Endothelial cell of umbilical vein (primary cell): Measurements from ENCODE around the gene RANBP17. TPM values are rescaled to one million over a fixed set of nuclear protein-coding genes. Genes with fewer than 3 reads are reported as not detected.

Experiments
- BruUV-seq: library from RNA; stranded (reverse); fragments of 400-500 nt; replicated peaks from 2 replicates; lab custom pipeline; 2021; lab: Mats Ljungman, UMichigan
- CTCF ChIA-PET: fragments of 300-600, 350-600 bp; sonication (Branson Sonifier 250); formaldehyde crosslinking; loops from one replicate; lab custom pipeline; 2021; ENCODE audit warnings: antibody characterized with exemption, inconsistent platforms; lab: Charles Lee
- POLR2A ChIA-PET: fragments of 300-600, 350-600 bp; sonication (Branson Sonifier 250); formaldehyde crosslinking; loops from one replicate; lab custom pipeline; 2021; ENCODE audit warnings: antibody characterized with exemption, inconsistent platforms; lab: Charles Lee
- DNase-seq: peaks from one replicate; pipeline ENCODE4 v3.0.0-alpha.2; 2011; ENCODE audit warnings: low read depth, low spot score
- FAIRE-seq: peaks from 2 replicates; lab custom pipeline; 2011; peaks lifted over from hg19 to GRCh38; lab: Jason Lieb, UNC
- H2AFZ ChIP-seq: 2 replicates; pipeline ENCODE4 v1.6.0; 2012; ENCODE audit warnings: low read depth, low read length, control low read depth, inconsistent platforms
- H3K27ac ChIP-seq: 2 replicates; pipeline ENCODE4 v1.5.1; 2011; ENCODE audit warnings: low read depth, mild to moderate bottlenecking, control low read depth, low read length, moderate library complexity; ENCODE audit not compliant: insufficient read depth
- H3K27me3 ChIP-seq, 2 experiments: 2 replicates each; pipeline versions ENCODE4 v1.6.0 to v1.6.1; 2011; ENCODE audit warnings: low read length in 2 of 2, mixed read lengths in 1 of 2; ENCODE audit not compliant: control insufficient read depth in 2 of 2, insufficient read depth in 2 of 2
- H3K36me3 ChIP-seq, 2 experiments: 2 replicates in 1 of 2; 3 replicates in 1 of 2; pipeline ENCODE4 v1.5.1; 2011; ENCODE audit warnings: low read length in 2 of 2, mild to moderate bottlenecking in 1 of 2, moderate library complexity in 1 of 2; ENCODE audit not compliant: control insufficient read depth in 2 of 2, insufficient read depth in 2 of 2; ENCODE audit errors: extremely low read depth in 1 of 2
- H3K4me1 ChIP-seq: 3 replicates; pipeline ENCODE4 v1.5.1; 2011; ENCODE audit warnings: mild to moderate bottlenecking, low read length; ENCODE audit not compliant: control insufficient read depth, insufficient read depth; ENCODE audit errors: extremely low read depth
- H3K4me2 ChIP-seq: 2 replicates; pipeline ENCODE4 v1.6.1; 2011; ENCODE audit warnings: low read length, control low read depth, mixed read lengths; ENCODE audit not compliant: insufficient read depth
- H3K4me3 ChIP-seq, 3 experiments: fragments of 200-600 bp in 1 of 3; sonication (generic), shearing (Covaris generic) in 1 of 3; replicated peaks in 1 of 3; 2 replicates each; pipeline ENCODE4 v1.5.1; 2011 to 2016; ENCODE audit warnings: control low read depth in 3 of 3, low read length in 3 of 3, mild to moderate bottlenecking in 2 of 3, inconsistent platforms in 1 of 3, low read depth in 1 of 3, moderate library complexity in 1 of 3; ENCODE audit not compliant: insufficient read depth in 1 of 3
- H3K79me2 ChIP-seq: 2 replicates; pipeline ENCODE4 v1.6.0; 2012; ENCODE audit warnings: low read length, inconsistent platforms; ENCODE audit not compliant: control insufficient read depth, insufficient read depth
- H3K9ac ChIP-seq: replicated peaks from 2 replicates; pipeline ENCODE3; 2011; ENCODE audit warnings: low read length, control low read depth; ENCODE audit not compliant: insufficient read depth; ENCODE audit errors: extremely low read depth
- H3K9me1 ChIP-seq: replicated peaks from 3 replicates; pipeline ENCODE4 v1.6.0; 2011; ENCODE audit warnings: mild to moderate bottlenecking, low read length; ENCODE audit not compliant: control insufficient read depth, insufficient read depth; ENCODE audit errors: extremely low read depth
- H3K9me3 ChIP-seq: replicated peaks from 2 replicates; pipeline ENCODE4 v1.5.1; 2012; ENCODE audit warnings: low read length, inconsistent platforms; ENCODE audit not compliant: control insufficient read depth, insufficient read depth
- H4K20me1 ChIP-seq: replicated peaks from 2 replicates; pipeline ENCODE3; 2011; ENCODE audit warnings: mild to moderate bottlenecking, low read length; ENCODE audit not compliant: control insufficient read depth, insufficient read depth; ENCODE audit errors: extremely low read depth
- MAX ChIP-seq: IDR thresholded peaks from 2 replicates; pipeline ENCODE4 v1.6.1; 2011; ENCODE audit not compliant: insufficient read depth, insufficient read length
- MYC ChIP-seq: IDR thresholded peaks from one replicate; pipeline ENCODE4 v1.6.1; 2011; ENCODE audit warnings: mild to moderate bottlenecking, low read depth, low read length
- POLR2A ChIP-seq: IDR thresholded peaks from 2 replicates; pipeline ENCODE4 v1.6.1; 2012; ENCODE audit warnings: low read depth, mild to moderate bottlenecking, control low read depth, low read length
- dilution Hi-C: fragments of 300-500 bp; cut with MboI; formaldehyde crosslinking; loops from one replicate; pipeline ENCODE4 v1.15.0; 2019; ENCODE audit warnings: low sequenced_read_pairs; ENCODE audit not compliant: extremely low pct_ligation_motif_present
- intact Hi-C: fragments of 100-400 bp; cut with micrococcal nuclease; formaldehyde crosslinking; loops from one replicate; pipeline ENCODE4 v1.10.0; 2022
- polyA plus RNA-seq, 4 experiments: library from polyadenylated mRNA; depleted of rRNA in 3 of 4; stranded (reverse) in 3 of 4; unstranded in 1 of 4; fragments of >200 nt; gene quantifications; 2 replicates each; pipeline versions ENCODE4 v1.2.1 to v1.2.3, GENCODE V29; 2011 to 2012; ENCODE audit warnings: missing spikeins in 1 of 4
- small RNA-seq: library from RNA; depleted of rRNA; stranded (forward); fragments of <200 nt; gene quantifications from one replicate; pipeline ENCODE3, GENCODE V24; 2012; ENCODE audit warnings: low replicate concordance, low read depth; ENCODE audit not compliant: insufficient read depth, insufficient read length
- total RNA-seq: library from RNA; stranded (reverse); gene quantifications from 2 replicates; pipeline ENCODE4 v1.2.3, GENCODE V29; 2021

RANBP17 gene
- total and polyA plus RNA-seq, 2 donors (not counting 3 experiments of a cell fraction or from before 2014, with no cell fraction given): 5.6 to 13.6 TPM

- ChIA-PET CTCF (interaction anchor here (1.6 to 12.0 kb wide), 3 partner anchors 138 to 536 kb away, joined by 5 to 301 read pairs (median 31); no protein-coding TSS in a partner anchor), POLR2A (no interaction called here)
- Histone ChIP-seq H2AFZ (no peak overlapping the region), H3K79me2 (no peaks in the 10 kb centered on the region), H3K4me1 (no peaks in the 10 kb centered on the region), H3K27me3 (no peaks in the 10 kb centered on the region), H3K9me3 (no peaks in the 10 kb centered on the region), H3K4me2 (no peak overlapping the region), H3K36me3 (no peaks in the 10 kb centered on the region), H3K27ac (no peak overlapping the region), H3K9me1 (no peaks in the 10 kb centered on the region), H3K4me3 (no peak overlapping the region), H3K9ac (no peak overlapping the region), H4K20me1 (no peaks in the 10 kb centered on the region)
- DNase-seq (no peak), FAIRE-seq (no peak)
- BruUV-seq: no TSS peak
- intact Hi-C loops (no loop called here), dilution Hi-C loops (no loop called here)
- TF ChIP-seq MYC (no peak), POLR2A (no peak), MAX (no peak)
Observed at GRCh38 chr5:171344936-171345608, 483.3 kb downstream of the RANBP17 start.

Small RNAs within 50 kb of the gene (small RNA-seq; reads per million reads assigned to genes)
- not detected for gene AC091980.1

Other genes with a start within 250 kb of the RANBP17 start
- gene GABRP, start 78.3 kb upstream of the RANBP17 start, total RNA-seq: 0.66 and 0.72 TPM in 2 replicates
- gene GABRP, start 78.3 kb upstream of the RANBP17 start, polyA plus RNA-seq: 3.0 and 3.3 TPM in 2 replicates